Endothelial cell of umbilical vein (primary cell): Measurements from ENCODE around the gene TTC33. TPM values are rescaled to one million over a fixed set of nuclear protein-coding genes. Genes with fewer than 3 reads are reported as not detected.

Experiments used
- BruUV-seq: library from RNA; stranded (reverse); fragments of 400-500 nt; replicated peaks from 2 replicates; lab custom pipeline; 2021; lab: Mats Ljungman, UMichigan
- CTCF ChIA-PET: fragments of 300-600, 350-600 bp; sonication (Branson Sonifier 250); formaldehyde crosslinking; loops from one replicate; lab custom pipeline; 2021; ENCODE audit warnings: antibody characterized with exemption, inconsistent platforms; lab: Charles Lee
- POLR2A ChIA-PET: fragments of 300-600, 350-600 bp; sonication (Branson Sonifier 250); formaldehyde crosslinking; loops from one replicate; lab custom pipeline; 2021; ENCODE audit warnings: antibody characterized with exemption, inconsistent platforms; lab: Charles Lee
- DNase-seq: peaks from one replicate; pipeline ENCODE4 v3.0.0-alpha.2; 2011; ENCODE audit warnings: low read depth, low spot score
- FAIRE-seq: peaks from 2 replicates; lab custom pipeline; 2011; peaks lifted over from hg19 to GRCh38; lab: Jason Lieb, UNC
- H2AFZ ChIP-seq: 2 replicates; pipeline ENCODE4 v1.6.0; 2012; ENCODE audit warnings: low read depth, low read length, control low read depth, inconsistent platforms
- H3K27ac ChIP-seq: 2 replicates; pipeline ENCODE4 v1.5.1; 2011; ENCODE audit warnings: low read depth, mild to moderate bottlenecking, control low read depth, low read length, moderate library complexity; ENCODE audit not compliant: insufficient read depth
- H3K27me3 ChIP-seq, 2 experiments: 2 replicates each; pipeline versions ENCODE4 v1.6.0 to v1.6.1; 2011; ENCODE audit warnings: low read length in 2 of 2, mixed read lengths in 1 of 2; ENCODE audit not compliant: control insufficient read depth in 2 of 2, insufficient read depth in 2 of 2
- H3K36me3 ChIP-seq, 2 experiments: 2 replicates in 1 of 2; 3 replicates in 1 of 2; pipeline ENCODE4 v1.5.1; 2011; ENCODE audit warnings: low read length in 2 of 2, mild to moderate bottlenecking in 1 of 2, moderate library complexity in 1 of 2; ENCODE audit not compliant: control insufficient read depth in 2 of 2, insufficient read depth in 2 of 2; ENCODE audit errors: extremely low read depth in 1 of 2
- H3K4me1 ChIP-seq: 3 replicates; pipeline ENCODE4 v1.5.1; 2011; ENCODE audit warnings: mild to moderate bottlenecking, low read length; ENCODE audit not compliant: control insufficient read depth, insufficient read depth; ENCODE audit errors: extremely low read depth
- H3K4me2 ChIP-seq: 2 replicates; pipeline ENCODE4 v1.6.1; 2011; ENCODE audit warnings: low read length, control low read depth, mixed read lengths; ENCODE audit not compliant: insufficient read depth
- H3K4me3 ChIP-seq, 3 experiments: fragments of 200-600 bp in 1 of 3; sonication (generic), shearing (Covaris generic) in 1 of 3; replicated peaks in 1 of 3; 2 replicates each; pipeline ENCODE4 v1.5.1; 2011 to 2016; ENCODE audit warnings: control low read depth in 3 of 3, low read length in 3 of 3, mild to moderate bottlenecking in 2 of 3, inconsistent platforms in 1 of 3, low read depth in 1 of 3, moderate library complexity in 1 of 3; ENCODE audit not compliant: insufficient read depth in 1 of 3
- H3K79me2 ChIP-seq: 2 replicates; pipeline ENCODE4 v1.6.0; 2012; ENCODE audit warnings: low read length, inconsistent platforms; ENCODE audit not compliant: control insufficient read depth, insufficient read depth
- H3K9ac ChIP-seq: replicated peaks from 2 replicates; pipeline ENCODE3; 2011; ENCODE audit warnings: low read length, control low read depth; ENCODE audit not compliant: insufficient read depth; ENCODE audit errors: extremely low read depth
- H3K9me1 ChIP-seq: replicated peaks from 3 replicates; pipeline ENCODE4 v1.6.0; 2011; ENCODE audit warnings: mild to moderate bottlenecking, low read length; ENCODE audit not compliant: control insufficient read depth, insufficient read depth; ENCODE audit errors: extremely low read depth
- H3K9me3 ChIP-seq: replicated peaks from 2 replicates; pipeline ENCODE4 v1.5.1; 2012; ENCODE audit warnings: low read length, inconsistent platforms; ENCODE audit not compliant: control insufficient read depth, insufficient read depth
- H4K20me1 ChIP-seq: replicated peaks from 2 replicates; pipeline ENCODE3; 2011; ENCODE audit warnings: mild to moderate bottlenecking, low read length; ENCODE audit not compliant: control insufficient read depth, insufficient read depth; ENCODE audit errors: extremely low read depth
- FOS ChIP-seq: IDR thresholded peaks from 2 replicates; pipeline ENCODE4 v1.6.1; 2011; ENCODE audit warnings: mild to moderate bottlenecking, low read length, moderate library complexity, borderline replicate concordance; ENCODE audit not compliant: insufficient read depth
- GATA2 ChIP-seq: IDR thresholded peaks from 2 replicates; pipeline ENCODE4 v1.7.0; 2011; ENCODE audit warnings: low read depth, mild to moderate bottlenecking, moderate library complexity, mixed read lengths, low read length; ENCODE audit not compliant: insufficient read length, insufficient read depth
- JUN ChIP-seq: IDR thresholded peaks from 2 replicates; pipeline ENCODE4 v1.6.1; 2011; ENCODE audit warnings: borderline replicate concordance, low read depth; ENCODE audit not compliant: insufficient read length, insufficient read depth
- POLR2A ChIP-seq: IDR thresholded peaks from 2 replicates; pipeline ENCODE4 v1.6.1; 2012; ENCODE audit warnings: low read depth, mild to moderate bottlenecking, control low read depth, low read length
- dilution Hi-C: fragments of 300-500 bp; cut with MboI; formaldehyde crosslinking; loops from one replicate; pipeline ENCODE4 v1.15.0; 2019; ENCODE audit warnings: low sequenced_read_pairs; ENCODE audit not compliant: extremely low pct_ligation_motif_present
- intact Hi-C: fragments of 100-400 bp; cut with micrococcal nuclease; formaldehyde crosslinking; loops from one replicate; pipeline ENCODE4 v1.10.0; 2022
- polyA plus RNA-seq, 4 experiments: library from polyadenylated mRNA; depleted of rRNA in 3 of 4; stranded (reverse) in 3 of 4; unstranded in 1 of 4; fragments of >200 nt; gene quantifications; 2 replicates each; pipeline versions ENCODE4 v1.2.1 to v1.2.3, GENCODE V29; 2011 to 2012; ENCODE audit warnings: missing spikeins in 1 of 4
- total RNA-seq: library from RNA; stranded (reverse); gene quantifications from 2 replicates; pipeline ENCODE4 v1.2.3, GENCODE V29; 2021
- TF ChIP-seq, protein P1 (sequence below): IDR thresholded peaks from 2 replicates; pipeline ENCODE4 v1.6.1; 2011; ENCODE audit not compliant: insufficient read depth, insufficient read length
- TF ChIP-seq, protein P2 (sequence below), 2 donors: IDR thresholded peaks; 1 replicate in 1 of 2; 2 replicates in 1 of 2; pipeline ENCODE4 v1.5.1; 2011; ENCODE audit warnings: low read length in 2 of 2, mild to moderate bottlenecking in 2 of 2, moderate library complexity in 2 of 2, control low read depth in 1 of 2, inconsistent platforms in 1 of 2, low read depth in 1 of 2; ENCODE audit not compliant: insufficient read depth in 1 of 2; ENCODE audit errors: extremely low read depth in 1 of 2

TTC33 gene
- total and polyA plus RNA-seq, 2 donors (not counting 3 experiments of a cell fraction or from before 2014, with no cell fraction given), result 2.2 to 11.7 TPM

DNA sequence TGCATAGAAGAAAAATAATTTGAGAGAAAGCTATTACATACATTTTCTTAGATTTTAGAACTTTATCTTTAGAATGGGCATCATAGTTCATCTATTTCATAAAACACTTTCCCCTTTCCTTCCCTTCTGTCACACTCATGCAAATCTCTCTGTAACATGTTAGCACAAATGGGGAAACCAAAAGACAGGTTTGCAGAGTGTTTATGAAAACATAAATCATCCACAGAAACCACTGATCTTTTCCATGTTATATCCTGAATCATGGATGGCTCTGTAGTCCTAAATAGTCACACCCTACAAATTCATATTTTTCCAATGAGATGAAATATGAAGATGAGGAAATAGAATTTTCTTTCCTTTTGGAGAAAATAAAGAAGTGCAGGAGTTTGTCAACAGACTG, 198.9 kb downstream of the TTC33 start:
- Histone ChIP-seq H3K4me3 (no peak overlapping the region), H3K4me1 (peaks cover 18% of the 10 kb centered on the region), H3K9ac (no peak overlapping the region), H3K4me2 (no peak overlapping the region), H3K36me3 (no peaks in the 10 kb centered on the region), H3K79me2 (no peaks in the 10 kb centered on the region), H3K27me3 (no peaks in the 10 kb centered on the region), H4K20me1 (no peaks in the 10 kb centered on the region), H3K9me3 (no peaks in the 10 kb centered on the region), H3K9me1 (no peaks in the 10 kb centered on the region), H2AFZ (no peak overlapping the region), H3K27ac (no peak overlapping the region)
- FAIRE-seq (no peak), DNase-seq (no peak)
- ChIA-PET CTCF (no interaction called here), POLR2A (no interaction called here)
- TF ChIP-seq JUN (no peak), FOS (no peak), GATA2 (no peak), POLR2A (no peak)
- BruUV-seq, result no TSS peak
- intact Hi-C loops, result loop anchor here (10.0 kb wide), 1 partner anchor 512 kb away; no protein-coding TSS in a partner anchor
- dilution Hi-C loops, result no loop called here

DNA sequence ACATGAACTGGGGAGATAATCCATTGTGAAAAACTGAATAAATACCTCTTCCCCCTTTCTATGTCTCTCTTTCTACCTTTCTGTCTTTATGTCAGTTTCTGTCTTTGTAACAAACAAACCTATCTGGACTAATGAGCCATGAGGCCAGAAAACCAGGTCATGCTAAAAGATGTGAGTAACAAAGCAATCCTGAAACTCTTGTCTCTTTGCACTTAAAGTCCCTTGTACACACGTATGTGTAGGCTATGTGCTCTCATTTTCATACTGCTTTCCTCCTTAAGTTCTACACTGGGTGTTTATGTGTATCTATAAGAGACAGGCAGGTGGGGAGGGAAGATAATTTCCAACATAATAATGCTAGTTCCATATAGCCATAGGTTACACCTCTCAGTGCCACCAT, 199.9 kb downstream of the TTC33 start:
- Histone ChIP-seq H3K4me1 (peaks cover 25% of the 10 kb centered on the region), H3K9me1 (no peaks in the 10 kb centered on the region), H3K9ac (no peak overlapping the region), H3K27me3 (no peaks in the 10 kb centered on the region), H3K36me3 (no peaks in the 10 kb centered on the region), H3K4me2 (no peak overlapping the region), H3K79me2 (no peaks in the 10 kb centered on the region), H2AFZ (no peak overlapping the region), H3K9me3 (no peaks in the 10 kb centered on the region), H3K4me3 (no peak overlapping the region), H4K20me1 (no peaks in the 10 kb centered on the region), H3K27ac (no peak overlapping the region)
- TF ChIP-seq, protein P1, sequence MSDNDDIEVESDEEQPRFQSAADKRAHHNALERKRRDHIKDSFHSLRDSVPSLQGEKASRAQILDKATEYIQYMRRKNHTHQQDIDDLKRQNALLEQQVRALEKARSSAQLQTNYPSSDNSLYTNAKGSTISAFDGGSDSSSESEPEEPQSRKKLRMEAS, result no peak
- TF ChIP-seq GATA2, result no peak
- TF ChIP-seq, protein P2, sequence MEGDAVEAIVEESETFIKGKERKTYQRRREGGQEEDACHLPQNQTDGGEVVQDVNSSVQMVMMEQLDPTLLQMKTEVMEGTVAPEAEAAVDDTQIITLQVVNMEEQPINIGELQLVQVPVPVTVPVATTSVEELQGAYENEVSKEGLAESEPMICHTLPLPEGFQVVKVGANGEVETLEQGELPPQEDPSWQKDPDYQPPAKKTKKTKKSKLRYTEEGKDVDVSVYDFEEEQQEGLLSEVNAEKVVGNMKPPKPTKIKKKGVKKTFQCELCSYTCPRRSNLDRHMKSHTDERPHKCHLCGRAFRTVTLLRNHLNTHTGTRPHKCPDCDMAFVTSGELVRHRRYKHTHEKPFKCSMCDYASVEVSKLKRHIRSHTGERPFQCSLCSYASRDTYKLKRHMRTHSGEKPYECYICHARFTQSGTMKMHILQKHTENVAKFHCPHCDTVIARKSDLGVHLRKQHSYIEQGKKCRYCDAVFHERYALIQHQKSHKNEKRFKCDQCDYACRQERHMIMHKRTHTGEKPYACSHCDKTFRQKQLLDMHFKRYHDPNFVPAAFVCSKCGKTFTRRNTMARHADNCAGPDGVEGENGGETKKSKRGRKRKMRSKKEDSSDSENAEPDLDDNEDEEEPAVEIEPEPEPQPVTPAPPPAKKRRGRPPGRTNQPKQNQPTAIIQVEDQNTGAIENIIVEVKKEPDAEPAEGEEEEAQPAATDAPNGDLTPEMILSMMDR (IDR thresholded peaks at IDR 0.05; ENCODE audit: extremely low read depth in 1 of 2, insufficient read depth in 1 of 2, low read depth in 1 of 2, low read length in 2 of 2), result no peak
- no peak for TF ChIP-seq JUN
- dilution Hi-C loops, result no loop called here
- ChIA-PET CTCF (no interaction called here), POLR2A (no interaction called here)
- no peak for DNase-seq
- intact Hi-C loops, result loop anchor here (10.0 kb wide), 1 partner anchor 511 kb away; no protein-coding TSS in a partner anchor
- no TSS peak for BruUV-seq
- FAIRE-seq, result no peak
